Testis (tissue), 2 donors: ENCODE data around the gene SMTNL1.

ENCODE experiments used
- CTCF ChIP-seq, 3 experiments: fragments of 450-650 bp in 2 of 3; fragments of 200-600 bp in 1 of 3; sonication (generic) in 1 of 3; IDR thresholded peaks; one replicate each; pipeline ENCODE4 v1.5.1; 2016 to 2019; ENCODE audit warnings: antibody characterized with exemption in 3 of 3, mild to moderate bottlenecking in 2 of 3, moderate library complexity in 1 of 3
- POLR2A ChIP-seq: fragments of 450-650 bp; IDR thresholded peaks from one replicate; pipeline ENCODE4 v1.6.1; 2017; ENCODE audit warnings: antibody characterized with exemption, mild to moderate bottlenecking, moderate library complexity

DNA sequence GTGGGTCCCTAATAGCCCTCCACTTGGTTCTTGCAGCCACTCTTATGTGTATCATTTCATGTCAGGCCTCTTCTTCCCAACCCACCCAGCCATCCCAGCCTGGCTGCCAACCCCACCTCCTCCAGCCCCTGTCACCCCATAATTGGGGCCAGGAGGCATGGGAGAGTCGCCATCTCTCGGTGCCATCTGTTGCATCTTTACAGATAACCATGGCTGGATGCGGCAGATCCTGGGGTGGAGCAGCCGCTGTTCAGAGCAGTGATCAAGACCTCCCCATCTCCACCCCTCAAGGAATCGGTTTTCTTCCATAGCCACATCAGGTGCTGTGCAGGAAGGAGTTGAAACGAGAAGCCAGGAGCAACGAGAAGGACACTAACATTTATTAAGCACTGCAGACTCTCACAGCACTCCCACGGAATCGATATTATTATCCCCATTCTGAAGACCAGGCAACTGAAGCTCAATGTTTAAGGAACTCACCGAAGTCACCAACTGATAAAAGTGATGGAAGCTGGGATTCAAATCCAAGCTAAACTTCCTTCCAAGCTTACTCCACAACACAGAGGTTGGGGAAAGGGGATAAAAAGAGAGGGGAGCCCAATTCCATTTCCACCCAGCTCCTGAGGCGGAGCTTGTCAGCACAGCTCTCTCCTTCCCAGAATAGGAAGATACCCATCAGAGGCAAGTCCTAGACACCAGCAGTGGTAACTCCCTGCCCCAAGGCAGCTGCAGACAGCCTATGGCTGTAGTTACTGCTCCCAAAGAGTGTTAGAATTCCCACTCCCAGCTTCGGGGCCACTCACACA is 24.5 kb upstream of the SMTNL1 start:
- TF ChIP-seq POLR2A, result no peak
- TF ChIP-seq CTCF (IDR thresholded peaks at IDR 0.05), result no peak
